Embryonic facial prominence (tissue), 1 donor: ENCODE results near the gene COL8A2.
A peak's percentile ranks its signal among the peaks of the same experiment; 100 is the strongest.

Source experiments
- DNase-seq: peaks from one replicate; pipeline ENCODE4 v3.0.0-alpha.2; 2016; ENCODE audit errors: extremely low spot score

COL8A2 gene

DNA sequence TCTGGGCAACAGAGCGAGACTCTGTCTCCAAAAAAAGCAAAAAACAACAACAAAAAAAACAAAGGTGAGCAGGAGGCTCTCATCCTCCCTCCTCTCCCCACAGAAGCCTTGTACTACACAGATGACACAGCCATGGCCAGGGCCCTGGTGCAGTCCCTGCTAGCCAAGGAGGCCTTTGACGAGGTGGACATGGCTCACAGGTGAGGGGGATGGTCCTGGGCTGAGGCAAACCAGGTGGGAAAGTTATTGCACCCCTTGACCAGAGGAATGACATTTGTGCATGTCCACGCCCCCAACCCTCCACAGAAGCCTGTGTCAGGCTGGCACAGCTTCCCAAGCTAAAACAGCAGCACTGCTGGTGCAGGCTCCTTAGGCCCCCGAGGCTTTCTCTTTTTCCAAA, 33.9 kb downstream of the COL8A2 start:
- no peak for DNase-seq

DNA sequence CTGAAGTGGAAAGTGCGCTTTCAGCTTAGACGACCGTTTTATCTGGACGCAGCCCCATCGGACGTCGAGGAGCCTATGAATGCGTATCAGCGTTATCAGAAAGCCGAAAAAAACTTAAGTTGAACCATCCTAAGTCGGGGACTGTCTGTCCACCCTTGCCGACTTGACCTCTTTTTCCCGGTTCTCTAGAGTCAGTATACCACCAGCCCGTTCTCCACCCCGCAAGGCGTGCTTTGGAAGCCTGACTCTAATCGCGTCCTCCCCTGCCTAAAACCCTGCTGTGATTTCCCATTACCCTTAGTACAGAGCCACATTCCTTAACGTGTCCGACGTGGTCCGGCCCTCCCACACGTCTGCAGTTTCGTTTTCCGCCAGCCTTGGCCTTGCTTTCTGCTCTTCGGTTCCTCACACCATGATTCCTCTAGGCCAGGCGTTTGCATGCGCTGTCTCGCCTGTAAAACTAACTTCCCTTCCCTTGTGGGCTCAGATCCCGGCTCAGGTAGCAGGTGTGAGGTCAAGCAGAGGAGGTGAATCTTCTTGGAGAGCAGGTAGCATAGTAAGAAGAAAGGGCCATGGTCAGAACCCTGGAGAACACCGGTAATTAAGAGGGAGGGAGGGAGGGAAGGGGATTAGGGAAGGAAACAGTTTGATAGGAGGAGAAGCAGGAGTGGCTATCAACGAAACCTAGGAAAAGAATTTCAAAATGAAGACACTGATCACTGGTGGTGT, 35.5 kb downstream of the COL8A2 start:
- no peak for DNase-seq

DNA sequence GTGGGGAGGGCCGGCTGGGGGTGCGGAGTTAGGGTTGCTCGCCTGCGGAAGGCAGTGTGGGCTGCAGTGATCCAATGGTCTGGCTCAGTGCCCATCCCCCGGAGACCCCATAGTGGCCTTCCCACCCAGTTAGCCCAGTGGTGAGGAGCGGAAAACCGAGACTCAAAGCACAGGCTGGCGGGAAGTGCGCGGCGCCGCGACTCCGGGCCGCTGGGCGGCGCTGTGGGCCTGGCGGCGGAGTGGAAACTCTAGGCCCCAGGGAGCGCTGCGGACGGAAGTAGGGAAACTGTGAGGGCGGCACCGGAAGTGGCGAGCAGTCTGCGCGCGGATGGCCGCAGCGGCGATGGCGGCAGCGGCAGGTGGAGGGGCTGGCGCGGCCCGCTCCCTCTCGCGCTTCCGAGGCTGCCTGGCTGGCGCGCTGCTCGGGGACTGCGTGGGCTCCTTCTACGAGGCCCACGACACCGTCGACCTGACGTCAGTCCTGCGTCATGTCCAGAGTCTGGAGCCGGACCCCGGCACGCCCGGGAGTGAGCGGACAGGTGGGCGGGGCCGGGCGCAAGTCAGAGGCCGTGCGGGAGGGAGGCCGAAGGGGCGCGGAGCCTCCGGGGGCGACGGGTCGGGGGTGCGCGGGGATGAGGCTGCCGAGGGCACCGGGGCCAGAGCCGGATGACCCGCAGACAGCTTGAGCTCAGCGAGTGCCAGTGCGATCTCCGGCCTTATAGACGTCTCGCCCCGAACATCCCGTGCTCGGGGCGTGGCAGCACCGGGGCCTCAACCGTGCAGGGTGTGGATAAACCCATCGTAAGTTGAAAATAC, 36.2 kb downstream of the COL8A2 start, which contains the start of gene ADPRS:
ADPRS (plus strand) TSS at position 316 of the 816 bp plus-strand sequence; CDS start at position 329, 13 bp downstream.
- DNase-seq: peak; percentile 93

DNA sequence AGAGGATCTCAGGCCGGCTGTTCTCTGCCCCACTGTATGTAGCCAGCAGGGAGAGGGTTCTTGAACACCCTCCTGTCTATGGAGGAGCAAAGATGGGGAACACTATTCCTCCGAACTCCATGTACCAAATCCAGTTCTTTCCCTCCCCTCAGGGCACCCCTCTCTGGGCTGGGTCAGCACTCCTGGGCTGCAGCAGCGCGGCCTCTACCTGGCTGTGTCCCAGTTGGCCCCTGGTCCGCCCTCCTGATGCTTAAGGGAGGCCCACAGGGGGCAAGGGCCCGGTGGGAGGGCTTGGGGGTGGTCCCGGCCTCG, 36.8 kb downstream of the COL8A2 start:
- DNase-seq: no peak

DNA sequence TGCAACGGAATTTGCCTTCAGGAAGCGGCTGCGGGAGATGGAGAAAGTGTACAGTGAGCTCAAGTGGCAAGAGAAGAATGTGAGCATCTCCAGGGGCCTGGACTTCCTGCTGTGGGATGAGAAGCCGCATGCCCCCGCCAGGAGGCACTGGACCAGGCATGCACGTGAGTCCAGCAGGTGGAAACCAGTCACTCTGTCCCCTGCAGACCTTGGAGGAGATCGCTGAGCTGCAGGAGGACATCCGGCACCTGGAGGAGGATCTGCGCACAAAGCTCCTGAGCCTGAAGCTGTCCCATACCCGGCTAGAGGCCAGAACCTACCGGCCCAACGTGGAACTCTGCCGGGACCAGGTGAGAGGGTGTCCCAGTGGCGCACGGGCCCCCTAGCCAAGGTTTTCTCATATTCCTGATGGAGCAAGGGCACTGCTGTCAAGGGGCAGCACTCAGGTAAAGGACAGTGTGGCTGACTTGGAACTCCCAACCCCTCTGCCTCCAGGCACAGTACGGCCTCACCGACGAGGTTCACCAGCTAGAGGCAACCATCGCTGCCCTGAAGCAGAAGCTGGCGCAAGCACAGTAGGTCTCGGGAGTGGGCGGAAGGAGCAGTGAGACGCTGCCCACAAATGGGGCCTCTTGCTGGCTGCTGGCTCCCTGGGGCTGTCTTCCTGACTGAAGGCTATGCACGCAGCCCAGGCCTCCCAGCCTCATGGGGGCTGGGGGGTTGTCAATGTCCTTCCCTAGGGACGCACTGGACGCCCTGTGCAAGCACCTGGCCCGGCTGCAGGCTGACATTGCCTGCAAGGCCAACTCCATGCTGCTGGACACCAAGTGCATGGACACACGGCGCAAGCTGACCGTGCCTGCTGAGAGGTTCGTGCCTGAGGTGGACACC, 37.5 kb downstream of the COL8A2 start:
- no peak for DNase-seq

DNA sequence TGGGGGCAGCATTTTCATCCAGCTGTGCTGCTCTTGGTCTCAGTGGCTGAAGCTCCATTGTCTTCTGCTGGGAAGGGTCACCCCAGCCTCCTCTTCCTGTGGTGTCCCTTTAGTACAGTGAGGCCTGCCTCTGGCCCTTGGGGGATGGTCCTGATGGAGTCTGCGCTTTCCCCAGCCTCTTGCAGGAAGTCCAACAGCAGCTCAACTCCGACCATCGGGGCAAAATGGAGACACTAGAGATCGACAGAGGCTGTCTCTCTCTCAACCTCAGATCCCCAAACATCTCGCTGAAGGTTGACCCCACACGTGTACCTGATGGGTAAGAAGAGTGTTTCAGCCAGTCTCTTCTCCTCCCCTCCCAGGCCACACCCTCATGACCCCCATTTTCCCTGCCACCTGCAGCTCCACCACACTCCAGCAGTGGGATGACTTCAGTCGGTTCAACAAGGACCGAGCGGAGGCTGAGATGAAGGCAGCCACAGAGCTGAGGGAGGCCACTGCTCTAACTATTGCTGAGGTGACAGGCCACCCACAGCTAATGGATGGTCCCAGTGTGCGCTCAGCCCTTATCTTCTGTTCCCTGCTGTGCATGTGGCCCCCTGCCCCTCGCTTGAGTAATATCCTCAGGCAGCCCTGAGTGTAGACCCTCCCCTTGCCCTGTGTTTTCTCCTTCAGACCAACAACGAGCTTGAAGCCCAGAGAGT, 38.3 kb downstream of the COL8A2 start:
- no peak for DNase-seq

DNA sequence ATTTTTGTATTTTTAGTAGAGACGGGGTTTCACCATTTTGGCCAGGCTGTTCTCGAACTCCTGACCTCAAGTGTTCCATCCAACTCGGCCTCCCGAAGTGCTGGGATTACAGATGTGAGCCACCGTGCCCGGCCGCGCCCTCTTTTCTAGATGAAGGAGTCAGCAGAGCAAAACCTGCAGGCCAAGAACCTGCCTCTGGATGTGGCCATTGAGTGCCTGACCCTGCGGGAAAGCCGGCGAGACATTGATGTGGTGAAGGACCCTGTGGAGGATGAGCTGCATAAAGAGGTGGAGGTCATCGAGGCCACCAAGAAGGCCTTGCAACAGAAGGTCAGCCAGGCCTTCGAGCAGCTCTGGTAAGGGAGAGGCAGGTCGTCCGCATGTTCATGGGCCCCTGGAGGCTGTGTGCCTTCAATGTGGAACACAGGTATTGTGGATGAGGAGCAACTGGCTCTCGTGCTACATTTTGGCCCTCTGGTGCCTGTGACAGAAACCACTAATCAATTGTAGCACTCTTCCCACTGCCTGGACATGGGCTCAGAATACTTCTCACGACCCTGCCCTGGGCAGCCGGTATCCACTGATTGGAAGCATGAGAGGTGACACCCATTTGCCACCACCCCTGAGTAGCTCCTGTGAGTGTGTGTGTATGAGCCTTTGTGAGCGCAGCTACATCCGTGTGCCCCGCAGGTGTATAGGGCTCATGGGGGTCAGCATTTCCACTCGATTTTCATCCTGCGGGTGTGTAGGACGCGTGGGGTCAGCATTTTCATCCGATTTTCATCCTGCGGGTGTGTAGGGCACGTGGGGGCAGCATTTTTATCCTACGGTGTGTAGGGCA, 39.1 kb downstream of the COL8A2 start:
- DNase-seq: no peak

DNA sequence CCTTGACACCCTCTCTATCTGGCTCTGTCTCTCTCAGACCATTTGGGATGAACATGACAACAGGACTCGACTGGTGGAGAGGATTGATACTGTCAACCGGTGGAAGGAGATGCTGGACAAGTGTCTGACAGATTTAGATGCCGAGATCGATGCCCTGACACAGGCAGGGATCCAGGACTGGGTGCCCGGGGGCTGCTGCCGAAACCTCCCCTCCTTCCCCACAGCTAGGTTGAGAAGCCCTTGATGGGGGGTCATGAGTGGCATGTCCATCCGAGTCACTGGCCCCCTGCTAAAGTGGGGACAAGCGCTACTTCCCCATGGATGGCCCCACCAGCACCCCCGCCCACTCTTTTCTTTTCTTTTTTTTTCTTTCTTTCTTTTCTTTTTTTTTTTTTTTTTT, 39.9 kb downstream of the COL8A2 start:
- no peak for DNase-seq

DNA sequence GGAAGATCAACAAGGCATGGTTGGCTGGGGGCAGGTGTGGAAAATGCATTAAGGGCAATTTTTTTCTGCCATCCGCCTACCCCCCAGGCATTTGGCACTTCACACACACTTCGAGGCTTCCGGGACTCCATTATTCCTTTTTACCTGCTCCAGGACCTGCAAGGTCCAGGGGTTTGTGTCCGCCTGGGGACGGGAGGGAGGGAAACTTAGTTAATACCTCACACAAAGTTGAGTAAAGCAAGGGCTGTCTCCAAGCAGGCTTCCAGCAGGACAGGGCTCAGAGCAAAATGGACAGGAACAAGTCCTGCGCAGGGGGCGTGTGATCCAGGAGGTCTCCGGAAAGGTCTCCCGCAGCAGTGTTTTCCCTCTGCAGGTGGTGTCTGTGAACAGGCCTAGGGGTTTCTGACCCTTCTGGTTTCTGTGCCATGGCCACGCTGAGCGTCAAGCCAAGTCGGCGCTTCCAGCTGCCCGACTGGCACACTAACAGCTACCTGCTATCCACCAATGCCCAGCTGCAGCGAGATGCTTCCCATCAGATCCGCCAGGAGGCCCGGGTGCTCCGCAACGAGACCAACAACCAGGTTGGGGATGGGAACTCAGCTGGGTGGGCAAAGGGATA, 40.4 kb downstream of the COL8A2 start:
- DNase-seq: no peak

DNA sequence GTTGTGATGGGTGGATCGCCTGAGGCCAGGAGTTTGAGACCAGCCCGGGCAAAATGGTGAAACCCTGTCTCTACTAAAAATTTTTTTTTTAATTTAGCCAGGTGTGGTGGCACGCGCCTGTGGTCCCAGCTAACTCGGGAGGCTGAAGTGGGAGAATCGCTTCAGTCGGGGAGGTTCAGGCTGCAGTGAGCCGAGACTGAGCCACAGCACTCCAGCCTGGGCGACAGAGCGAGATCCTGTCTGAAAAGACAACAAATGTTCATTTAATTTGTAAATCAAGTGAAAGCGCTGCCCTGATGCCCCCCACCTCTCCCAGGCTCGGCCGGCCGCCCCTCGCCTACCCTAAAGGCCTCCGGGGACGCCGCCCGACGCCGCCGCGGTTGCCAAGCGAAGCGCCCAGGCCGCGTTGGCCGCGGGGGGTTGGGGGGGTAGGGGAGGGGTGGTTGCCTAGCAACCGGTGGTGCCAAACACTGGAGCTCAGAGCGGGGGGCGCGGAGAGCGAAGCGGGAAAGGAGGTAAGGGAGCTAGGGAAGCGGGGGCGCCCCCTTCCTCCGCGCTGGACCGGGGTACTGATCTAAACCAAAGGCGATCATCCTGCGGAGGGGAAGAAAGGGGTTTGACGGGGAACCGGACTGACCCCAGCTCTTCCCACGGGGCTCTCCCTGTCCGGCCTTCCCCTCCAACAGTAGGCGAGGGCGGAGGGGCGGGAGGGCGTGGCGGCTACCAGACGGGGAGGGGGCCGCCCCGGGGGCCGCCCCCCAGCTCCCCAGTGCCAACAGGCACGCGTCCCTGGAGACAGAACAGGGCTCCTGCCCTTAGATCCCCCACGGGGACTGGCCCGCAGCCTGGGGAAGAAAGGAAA, 41.2 kb downstream of the COL8A2 start, which contains the start of gene TEKT2:
TEKT2 (plus strand) TSS at position 460 of the 862 bp plus-strand sequence. CDS start 828 bp downstream, outside the sequence.
- DNase-seq: peak; percentile 66

DNA sequence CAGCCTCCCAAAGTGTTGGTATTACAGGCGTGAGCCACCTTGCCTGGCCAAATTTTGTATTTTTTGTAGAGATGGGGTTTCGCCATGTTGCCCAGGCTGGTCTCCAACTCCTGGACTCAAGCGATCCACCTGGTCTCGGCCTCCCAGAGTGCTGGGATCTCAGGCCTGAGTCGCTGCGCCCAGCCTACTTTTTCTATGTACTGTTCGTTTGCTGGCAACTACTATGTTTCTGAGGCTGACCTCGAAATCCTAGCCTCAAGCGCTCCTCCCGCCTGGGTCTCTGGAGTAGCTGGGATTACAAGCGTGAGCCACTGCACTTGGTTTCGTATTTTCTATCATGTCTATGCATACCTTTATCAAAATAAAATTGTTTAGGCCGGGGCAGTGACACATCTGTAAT, 41.8 kb downstream of the COL8A2 start:
- DNase-seq: no peak

DNA sequence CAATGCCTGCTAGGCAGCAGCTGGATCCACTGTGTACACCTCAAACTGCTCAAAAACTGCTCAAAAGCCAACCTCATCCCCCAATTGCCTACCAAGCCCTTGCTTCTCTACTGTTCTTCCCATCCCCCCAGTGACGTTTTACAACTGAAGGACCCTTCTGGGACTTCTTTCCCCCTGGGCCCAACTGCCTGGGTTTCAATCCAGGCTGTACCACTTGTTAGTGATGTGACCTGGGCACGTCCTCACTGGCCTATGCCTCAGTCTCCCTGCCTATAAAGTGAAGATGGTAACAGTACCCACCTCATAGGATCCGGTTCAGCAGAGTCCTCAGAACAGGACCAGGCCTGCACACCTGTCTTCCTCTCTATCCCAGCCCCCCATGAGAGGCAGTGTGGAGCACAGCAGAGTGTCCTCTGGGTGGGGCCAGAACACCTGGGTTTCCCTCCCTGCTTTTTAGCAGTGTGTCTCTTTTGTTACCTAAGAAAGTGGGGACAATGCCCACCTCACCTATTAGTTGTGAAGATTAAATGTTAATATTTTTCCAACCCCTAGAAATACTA, 43.0 kb downstream of the COL8A2 start:
- no peak for DNase-seq

DNA sequence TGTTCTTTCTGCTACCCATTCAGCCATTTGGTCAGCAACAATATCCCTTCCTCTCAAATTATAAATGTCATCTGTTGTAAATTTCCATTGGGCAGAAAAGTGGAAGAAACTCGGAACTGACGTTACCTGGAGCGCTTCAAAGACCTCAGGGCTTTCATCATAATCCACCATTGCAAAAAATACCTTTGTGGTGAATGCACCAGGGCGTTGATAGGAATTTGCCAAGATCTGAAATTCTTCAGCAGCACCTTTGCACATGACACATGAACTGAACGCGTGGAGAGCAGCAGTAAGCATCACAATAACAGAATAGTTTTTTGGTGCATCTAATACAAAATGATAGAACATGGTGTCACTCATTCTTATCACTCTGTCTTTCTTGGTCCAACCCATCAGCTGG, 44.2 kb downstream of the COL8A2 start:
- no peak for DNase-seq

DNA sequence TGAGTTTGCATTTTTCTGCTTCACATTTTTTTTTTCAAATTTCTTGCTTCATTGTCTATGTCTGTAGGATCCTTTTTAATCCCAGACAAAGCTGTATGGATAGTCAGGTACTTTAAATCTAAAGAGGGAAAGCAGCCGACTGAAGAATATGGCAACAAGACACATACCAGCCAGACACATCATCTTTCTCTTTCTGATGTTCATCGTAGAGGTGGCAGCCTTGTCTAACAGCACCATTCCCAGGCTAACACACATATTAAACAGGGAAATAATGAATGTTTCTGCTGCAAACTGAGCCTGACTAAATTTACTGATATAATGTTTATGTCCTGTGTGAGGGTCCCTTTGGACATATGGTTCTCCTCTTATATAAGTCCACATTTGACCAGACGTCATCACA, 44.8 kb downstream of the COL8A2 start:
- no peak for DNase-seq

DNA sequence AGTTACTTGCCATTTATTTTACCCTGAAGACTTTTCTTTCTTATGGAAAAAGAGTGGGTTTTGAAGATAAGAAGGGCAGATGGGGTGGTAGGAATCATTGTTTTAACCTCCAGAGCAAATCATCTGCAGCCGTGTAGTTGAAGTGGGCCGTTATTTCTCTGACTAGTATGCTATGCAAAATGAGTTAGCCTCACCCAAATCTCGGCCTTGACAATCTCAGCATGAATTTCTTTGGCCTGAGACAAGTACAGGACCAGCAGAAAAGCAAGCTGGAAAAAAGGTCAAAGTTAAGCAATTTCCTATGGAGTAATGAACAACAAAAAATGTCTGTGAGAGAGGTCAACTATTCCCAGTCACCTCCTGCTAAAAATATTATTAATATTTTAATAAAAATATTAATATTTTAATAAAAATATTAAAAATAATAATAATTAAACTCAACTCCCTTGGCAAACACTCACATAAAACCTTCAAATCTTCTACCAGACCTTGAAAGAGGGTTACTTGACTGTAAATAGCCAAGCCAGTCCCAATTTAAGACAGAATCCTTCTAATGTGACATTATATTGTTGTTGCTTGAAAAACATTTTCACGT, 47.9 kb downstream of the COL8A2 start:
- no peak for DNase-seq

DNA sequence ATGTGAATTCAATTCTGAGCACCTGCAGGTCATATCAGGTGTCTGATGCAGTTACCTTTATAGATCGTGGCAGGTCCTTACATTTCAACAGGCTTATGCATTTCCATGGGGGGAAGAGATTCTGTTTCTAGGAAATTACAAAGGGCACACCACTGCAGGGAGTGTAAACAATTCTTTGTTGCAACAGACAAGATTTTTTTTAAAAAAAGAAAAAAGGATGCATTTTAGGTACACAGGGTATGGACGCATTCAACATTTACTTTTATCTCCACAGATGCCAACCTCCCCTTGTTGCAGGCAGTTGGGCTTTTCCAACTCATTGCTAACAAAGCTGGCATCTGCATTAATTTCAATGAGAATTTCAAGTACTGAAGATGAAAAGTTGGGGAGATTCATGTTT, 54.7 kb downstream of the COL8A2 start:
- DNase-seq: no peak

DNA sequence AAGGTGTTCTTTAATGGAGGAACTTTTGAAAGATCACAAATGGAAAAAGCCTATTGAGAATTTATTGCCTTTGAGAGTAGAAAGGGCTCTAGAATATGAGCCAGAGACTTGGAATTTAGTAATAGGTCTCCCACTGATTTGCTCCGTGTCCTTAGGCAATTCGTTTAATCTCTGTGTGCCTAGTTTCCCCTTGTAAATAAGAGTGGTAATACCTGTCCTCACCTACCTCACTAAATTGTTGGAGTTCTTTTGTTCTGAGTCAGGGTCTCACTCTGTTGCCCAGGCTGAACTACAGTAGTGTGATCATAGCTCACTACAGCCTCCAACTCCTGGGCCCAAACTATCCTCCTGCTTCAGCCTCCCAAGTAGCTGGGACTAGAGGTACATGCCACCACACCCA, 56.2 kb downstream of the COL8A2 start:
- DNase-seq: no peak

DNA sequence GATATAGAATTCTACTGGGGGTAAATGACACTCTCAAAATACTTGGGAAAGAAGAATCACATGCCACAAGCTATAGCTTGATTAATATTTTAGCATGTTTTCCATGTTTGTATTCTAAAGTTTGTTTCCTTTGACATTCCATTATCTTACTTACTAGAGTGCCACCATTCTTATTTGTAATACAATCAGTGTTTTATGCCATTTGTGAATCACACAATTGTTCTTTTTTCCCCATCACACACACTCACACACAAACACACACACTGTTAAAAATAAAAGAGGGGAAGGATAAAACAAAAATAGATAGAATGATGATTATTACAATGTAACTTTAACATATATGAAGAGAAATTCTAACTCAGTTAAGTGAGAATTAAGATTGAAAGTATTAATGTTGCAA, 57.2 kb downstream of the COL8A2 start:
- no peak for DNase-seq
